Calu3 (cell line): ENCODE results near the gene SORCS1. TPM values are rescaled to one million over a fixed set of nuclear protein-coding genes. Genes with fewer than 3 reads are reported as not detected.

Experiments
- BruUV-seq: library from RNA; stranded (reverse); fragments of 400-500 nt; replicated peaks from 2 replicates; lab custom pipeline; 2021; lab: Mats Ljungman, UMichigan
- CTCF ChIA-PET: fragments of 300-600 bp; sonication (Branson Sonifier 250); formaldehyde crosslinking; loops from one replicate; lab custom pipeline; 2022; ENCODE audit warnings: antibody characterized with exemption; lab: Charles Lee
- DNase-seq: peaks from one replicate; pipeline ENCODE4 v3.0.0; 2022
- H3K27ac Mint-ChIP-seq: one replicate; pipeline ENCODE4 v1.8.0; 2022; ENCODE audit warnings: mixed read lengths; ENCODE audit not compliant: unreplicated experiment
- H3K27me3 Mint-ChIP-seq: one replicate; pipeline ENCODE4 v1.8.0; 2022; ENCODE audit warnings: mixed read lengths; ENCODE audit not compliant: unreplicated experiment
- H3K36me3 Mint-ChIP-seq: one replicate; pipeline ENCODE4 v1.8.0; 2022; ENCODE audit warnings: mild to moderate bottlenecking, moderate library complexity, mixed read lengths; ENCODE audit not compliant: insufficient read depth, unreplicated experiment
- H3K4me1 Mint-ChIP-seq: one replicate; pipeline ENCODE4 v1.8.0; 2022; ENCODE audit warnings: mild to moderate bottlenecking, low read depth, mixed read lengths; ENCODE audit not compliant: unreplicated experiment
- H3K4me3 Mint-ChIP-seq: one replicate; pipeline ENCODE4 v1.8.0; 2022; ENCODE audit warnings: mild to moderate bottlenecking, low read depth, moderate library complexity, mixed read lengths; ENCODE audit not compliant: unreplicated experiment
- H3K9me3 Mint-ChIP-seq: one replicate; pipeline ENCODE4 v1.8.0; 2022; ENCODE audit warnings: low read depth, mixed read lengths; ENCODE audit not compliant: unreplicated experiment
- CTCF ChIP-seq: fragments of 200-600 bp; IDR thresholded peaks from one replicate; pipeline ENCODE4 v1.8.0; 2022; ENCODE audit warnings: antibody characterized with exemption; ENCODE audit not compliant: unreplicated experiment
- intact Hi-C: fragments of 100-400 bp; cut with micrococcal nuclease; formaldehyde crosslinking; loops from one replicate; pipeline ENCODE4 v1.10.0; 2022; ENCODE audit not compliant: unreplicated experiment
- total RNA-seq: library from RNA; stranded (reverse); gene quantifications from 2 replicates; pipeline ENCODE4 v1.2.3, GENCODE V29; 2022

Gene SORCS1
- total RNA-seq, 1 experiment from 2014 or later: not detected

- H3K9me3 Mint-ChIP-seq: no peaks in the 10 kb centered on the region
- no peak for TF ChIP-seq CTCF
- no peaks in the 10 kb centered on the region for H3K4me1 Mint-ChIP-seq
- H3K27ac Mint-ChIP-seq: no peak overlapping the region
- no peaks in the 10 kb centered on the region for H3K27me3 Mint-ChIP-seq
- no peak overlapping the region for H3K4me3 Mint-ChIP-seq
- no peak for DNase-seq
- H3K36me3 Mint-ChIP-seq: no peaks in the 10 kb centered on the region
- CTCF ChIA-PET: no interaction called here
- no TSS peak for BruUV-seq
- intact Hi-C loops: no loop called here
These were observed 570.6 kb downstream of the SORCS1 start for GRCh38 chr10:106593876-106594275.

GRCh38 chr10:106592396-106592795 lies 572.1 kb downstream of the SORCS1 start:
- no peak for DNase-seq
- no peaks in the 10 kb centered on the region for H3K9me3 Mint-ChIP-seq
- intact Hi-C loops: no loop called here
- no peak overlapping the region for H3K27ac Mint-ChIP-seq
- TF ChIP-seq CTCF: no peak
- H3K4me1 Mint-ChIP-seq: no peaks in the 10 kb centered on the region
- BruUV-seq: no TSS peak
- no peak overlapping the region for H3K4me3 Mint-ChIP-seq
- CTCF ChIA-PET: no interaction called here
- H3K27me3 Mint-ChIP-seq: no peaks in the 10 kb centered on the region
- H3K36me3 Mint-ChIP-seq: no peaks in the 10 kb centered on the region

- H3K9me3 Mint-ChIP-seq: peaks cover 2% of the 10 kb centered on the region
- TF ChIP-seq CTCF: no peak
- CTCF ChIA-PET: no interaction called here
- no TSS peak for BruUV-seq
- DNase-seq: peak; percentile 48
- peaks cover 8% of the 10 kb centered on the region for H3K4me1 Mint-ChIP-seq
- intact Hi-C loops: no loop called here
- H3K36me3 Mint-ChIP-seq: no peaks in the 10 kb centered on the region
- H3K27me3 Mint-ChIP-seq: no peaks in the 10 kb centered on the region
- H3K27ac Mint-ChIP-seq: no peak overlapping the region
- H3K4me3 Mint-ChIP-seq: no peak overlapping the region
These were observed 582.2 kb downstream of the SORCS1 start for GRCh38 chr10:106582291-106582690.

- Mint-ChIP-seq H3K9me3 (no peaks in the 10 kb centered on the region), H3K4me3 (no peak overlapping the region), H3K27ac (no peak overlapping the region), H3K36me3 (no peaks in the 10 kb centered on the region), H3K27me3 (no peaks in the 10 kb centered on the region), H3K4me1 (peaks cover 13% of the 10 kb centered on the region)
- TF ChIP-seq CTCF: no peak
- CTCF ChIA-PET: no interaction called here
- intact Hi-C loops: no loop called here
- no TSS peak for BruUV-seq
- no peak for DNase-seq
These were observed 586.8 kb downstream of the SORCS1 start for GRCh38 chr10:106577756-106578155.

GRCh38 chr10:106577266-106577665 lies 587.2 kb downstream of the SORCS1 start:
- BruUV-seq: no TSS peak
- peak overlapping the region; percentile 17 for H3K4me3 Mint-ChIP-seq

More at GRCh38 chr10:106577266-106577665, 587.2 kb downstream of the SORCS1 start:
- H3K4me1 Mint-ChIP-seq: peaks cover 14% of the 10 kb centered on the region
- DNase-seq: peak; percentile 12
- H3K9me3 Mint-ChIP-seq: no peaks in the 10 kb centered on the region
- no peak for TF ChIP-seq CTCF
- intact Hi-C loops: no loop called here
- H3K36me3 Mint-ChIP-seq: no peaks in the 10 kb centered on the region
- H3K27me3 Mint-ChIP-seq: no peaks in the 10 kb centered on the region
- no peak overlapping the region for H3K27ac Mint-ChIP-seq
- CTCF ChIA-PET: no interaction called here
